IgD-negative memory B cell (primary cell): ENCODE measurements around the gene WWOX. TPM values are rescaled to one million over a fixed set of nuclear protein-coding genes. Genes with fewer than 3 reads are reported as not detected.

Experiments used
- H3K27ac Mint-ChIP-seq, 3 donors: one replicate each; pipeline ENCODE4 v1.8.0; 2020 to 2022; ENCODE audit warnings: mild to moderate bottlenecking in 3 of 3, mixed read lengths in 3 of 3, moderate library complexity in 1 of 3
- H3K27me3 Mint-ChIP-seq: one replicate; pipeline ENCODE4 v1.8.0; 2021; ENCODE audit warnings: mixed read lengths
- H3K36me3 Mint-ChIP-seq: one replicate; pipeline ENCODE4 v1.8.0; 2020; ENCODE audit warnings: mild to moderate bottlenecking, mixed read lengths
- H3K4me1 Mint-ChIP-seq, 3 donors: one replicate each; pipeline ENCODE4 v1.8.0; 2020 to 2022; ENCODE audit warnings: mixed read lengths in 3 of 3, mild to moderate bottlenecking in 1 of 3
- H3K4me3 Mint-ChIP-seq, 4 donors: one replicate each; pipeline ENCODE4 v1.8.0; 2020 to 2022; ENCODE audit warnings: mild to moderate bottlenecking in 4 of 4, mixed read lengths in 4 of 4, moderate library complexity in 3 of 4
- H3K9me3 Mint-ChIP-seq, 3 donors: one replicate each; pipeline ENCODE4 v1.8.0; 2020 to 2021; ENCODE audit warnings: mixed read lengths in 3 of 3, mild to moderate bottlenecking in 1 of 3
- polyA plus RNA-seq: library from polyadenylated mRNA; unstranded; fragments of 300-500 nt; fragmentation: Illumina TruSeq; gene quantifications from one replicate; pipeline ENCODE4 v1.2.3, GENCODE V29; 2021

The WWOX gene
- polyA plus RNA-seq, 1 donor from 2014 or later: 12.2 TPM

DNA sequence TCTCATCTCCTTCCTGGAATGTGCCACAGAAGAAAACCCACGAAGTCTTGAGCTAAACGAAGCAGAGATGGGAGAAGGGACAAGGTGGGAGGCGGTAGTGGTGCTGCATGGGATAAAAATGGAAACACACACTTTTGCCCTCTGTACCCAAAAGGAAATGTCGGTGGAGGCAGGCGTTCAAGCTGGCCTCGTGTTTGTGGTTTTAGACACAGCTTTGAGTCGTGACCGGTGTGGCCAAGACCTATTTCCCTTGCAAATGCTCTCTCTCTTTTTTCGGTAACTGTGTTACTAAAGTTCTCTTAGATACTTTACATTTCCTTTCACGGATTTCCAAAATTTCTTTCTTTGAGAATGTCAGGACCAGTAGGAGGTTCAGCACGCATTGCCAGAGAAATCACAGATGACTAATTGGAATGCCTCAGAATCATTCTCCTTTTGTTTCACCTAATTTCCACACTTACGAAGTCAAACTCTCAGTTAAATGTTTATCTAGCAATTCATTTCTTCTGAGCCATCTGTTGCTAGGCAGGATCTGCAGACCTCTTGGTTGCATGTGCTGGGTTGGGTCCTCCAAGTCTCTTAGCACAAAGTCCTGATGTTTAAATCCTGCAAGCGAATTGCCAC, 1088.8 kb downstream of the WWOX start:
- Mint-ChIP-seq H3K4me1 (peaks cover 0 to 4% (median 1%) of the 10 kb centered on the region in 3 donors), H3K9me3 (peaks cover 4 to 9% (median 6%) of the 10 kb centered on the region in 3 donors), H3K4me3 (no peak overlapping the region), H3K27me3 (peaks cover 6% of the 10 kb centered on the region), H3K36me3 (peaks cover 2% of the 10 kb centered on the region), H3K27ac (no peak overlapping the region)

DNA sequence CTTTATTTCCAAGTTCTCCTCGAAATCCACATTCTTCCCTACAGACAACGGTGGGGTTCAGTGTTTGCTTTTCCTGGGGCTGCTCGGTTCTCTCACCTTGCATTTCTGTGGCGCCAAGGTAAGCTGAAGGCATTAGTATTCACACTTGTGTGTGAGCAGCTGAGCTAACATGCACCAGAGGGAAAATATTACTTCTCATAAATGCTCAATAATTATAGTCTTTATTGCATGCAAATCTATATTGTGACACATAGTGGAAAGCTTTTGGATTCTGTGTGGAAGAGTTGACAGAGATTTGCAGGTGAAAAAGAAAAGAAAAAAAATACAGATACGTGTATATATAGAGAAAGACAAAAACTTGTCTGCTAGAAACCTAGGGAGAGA, 1089.3 kb downstream of the WWOX start:
- Mint-ChIP-seq H3K27me3 (peaks cover 6% of the 10 kb centered on the region), H3K9me3 (peaks cover 4 to 9% (median 6%) of the 10 kb centered on the region in 3 donors), H3K27ac (no peak overlapping the region), H3K36me3 (peaks cover 2% of the 10 kb centered on the region), H3K4me1 (peaks cover 0 to 4% (median 1%) of the 10 kb centered on the region in 3 donors), H3K4me3 (no peak overlapping the region)

- Mint-ChIP-seq H3K27me3 (peaks cover 6% of the 10 kb centered on the region), H3K4me3 (no peak overlapping the region), H3K36me3 (no peaks in the 10 kb centered on the region), H3K27ac (no peak overlapping the region), H3K9me3 (peaks cover 2 to 9% (median 6%) of the 10 kb centered on the region in 3 donors), H3K4me1 (peaks cover under 1 to 4% (median 3%) of the 10 kb centered on the region in 3 donors)
Measured at GRCh38 chr16:79190542-79190941, 1091.1 kb downstream of the WWOX start.

- Mint-ChIP-seq H3K27ac (no peak overlapping the region), H3K4me1 (peaks cover 7 to 9% (median 7%) of the 10 kb centered on the region in 3 donors), H3K4me3 (no peak overlapping the region), H3K9me3 (peaks cover 2 to 9% (median 6%) of the 10 kb centered on the region in 3 donors), H3K36me3 (no peaks in the 10 kb centered on the region), H3K27me3 (peaks cover 5% of the 10 kb centered on the region)
Measured at GRCh38 chr16:79191933-79192332, 1092.5 kb downstream of the WWOX start.

GRCh38 chr16:79192904-79193303, 1093.5 kb downstream of the WWOX start:
- H3K27me3 Mint-ChIP-seq: peaks cover 5% of the 10 kb centered on the region
- peak overlapping the region in 1 of 3 donors; percentile 71 for H3K27ac Mint-ChIP-seq
- H3K36me3 Mint-ChIP-seq: no peaks in the 10 kb centered on the region
- peaks cover 7 to 9% (median 7%) of the 10 kb centered on the region in 3 donors for H3K4me1 Mint-ChIP-seq
- peaks cover 1 to 9% (median 4%) of the 10 kb centered on the region in 3 donors for H3K9me3 Mint-ChIP-seq
- H3K4me3 Mint-ChIP-seq: no peak overlapping the region

GRCh38 chr16:79194291-79194690, 1094.8 kb downstream of the WWOX start:
- no peak overlapping the region for H3K27ac Mint-ChIP-seq
- H3K36me3 Mint-ChIP-seq: no peaks in the 10 kb centered on the region
- H3K4me1 Mint-ChIP-seq: peaks cover 3 to 8% (median 7%) of the 10 kb centered on the region in 3 donors
- H3K27me3 Mint-ChIP-seq: peaks cover 6% of the 10 kb centered on the region
- H3K4me3 Mint-ChIP-seq: no peak overlapping the region
- no peaks in the 10 kb centered on the region for H3K9me3 Mint-ChIP-seq

DNA sequence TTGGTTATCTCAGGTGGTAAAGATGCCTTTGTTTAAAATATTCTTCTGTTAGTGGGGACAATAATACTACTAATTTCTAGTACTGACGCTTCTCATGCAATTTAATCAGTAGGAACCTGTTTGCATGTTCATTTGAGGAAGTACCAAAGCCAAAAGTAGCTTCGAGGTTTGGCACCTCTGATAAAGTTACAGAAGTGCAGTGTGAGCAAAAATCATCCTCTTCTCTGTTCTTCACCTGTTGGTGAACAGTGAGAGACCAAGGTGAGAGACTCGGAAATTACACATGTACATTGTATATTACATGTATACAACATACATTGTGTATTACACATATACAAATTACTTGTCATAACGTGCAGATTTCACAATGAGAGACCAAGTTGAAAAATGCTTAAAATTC, 1096.5 kb downstream of the WWOX start:
- no peaks in the 10 kb centered on the region for H3K36me3 Mint-ChIP-seq
- H3K27ac Mint-ChIP-seq: no peak overlapping the region
- H3K27me3 Mint-ChIP-seq: peaks cover 6% of the 10 kb centered on the region
- H3K9me3 Mint-ChIP-seq: no peaks in the 10 kb centered on the region
- H3K4me1 Mint-ChIP-seq: peaks cover 3 to 8% (median 7%) of the 10 kb centered on the region in 3 donors
- H3K4me3 Mint-ChIP-seq: no peak overlapping the region

DNA sequence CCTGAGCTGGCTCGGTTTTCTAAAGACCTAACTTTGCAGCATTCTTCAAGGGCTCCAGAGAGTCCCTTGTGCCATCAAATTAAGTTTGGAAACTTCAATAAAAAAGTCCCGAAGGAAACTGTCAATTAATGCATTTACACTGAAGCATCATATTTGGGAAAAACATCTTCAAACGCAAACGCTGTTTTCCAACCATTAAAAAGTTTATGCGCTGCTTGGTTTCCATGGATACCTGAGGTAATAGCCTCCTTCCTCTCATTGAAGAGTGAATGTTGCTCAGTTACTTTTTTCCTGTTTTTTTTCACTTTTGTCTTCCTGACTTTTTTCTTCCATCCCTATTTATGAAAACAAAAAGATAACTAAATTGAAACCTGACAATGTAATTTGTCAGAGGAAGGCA, 1102.0 kb downstream of the WWOX start:
- Mint-ChIP-seq H3K4me3 (no peak overlapping the region), H3K9me3 (peaks cover 0 to 2% (median 0%) of the 10 kb centered on the region in 3 donors), H3K36me3 (no peaks in the 10 kb centered on the region), H3K4me1 (peaks cover 0 to 2% (median 0%) of the 10 kb centered on the region in 3 donors), H3K27me3 (peaks cover 2% of the 10 kb centered on the region), H3K27ac (no peak overlapping the region)

GRCh38 chr16:79202977-79203376, 1103.5 kb downstream of the WWOX start:
- no peaks in the 10 kb centered on the region for H3K36me3 Mint-ChIP-seq
- peaks cover 2% of the 10 kb centered on the region for H3K27me3 Mint-ChIP-seq
- H3K9me3 Mint-ChIP-seq: peaks cover 0 to 2% (median 0%) of the 10 kb centered on the region in 3 donors
- H3K4me3 Mint-ChIP-seq: no peak overlapping the region
- no peak overlapping the region for H3K27ac Mint-ChIP-seq
- no peaks in the 10 kb centered on the region for H3K4me1 Mint-ChIP-seq

- Mint-ChIP-seq H3K4me3 (no peak overlapping the region), H3K36me3 (no peaks in the 10 kb centered on the region), H3K4me1 (no peaks in the 10 kb centered on the region), H3K27ac (no peak overlapping the region), H3K9me3 (peaks cover 0 to 2% (median 0%) of the 10 kb centered on the region in 3 donors), H3K27me3 (no peaks in the 10 kb centered on the region)
Measured at GRCh38 chr16:79204486-79204885, 1105.0 kb downstream of the WWOX start.

GRCh38 chr16:79206889-79207288, 1107.4 kb downstream of the WWOX start:
- Mint-ChIP-seq H3K27me3 (no peaks in the 10 kb centered on the region), H3K4me1 (no peaks in the 10 kb centered on the region), H3K27ac (no peak overlapping the region), H3K9me3 (peaks cover 0 to 2% (median 0%) of the 10 kb centered on the region in 3 donors), H3K36me3 (no peaks in the 10 kb centered on the region), H3K4me3 (no peak overlapping the region)

- Mint-ChIP-seq H3K4me3 (no peak overlapping the region), H3K4me1 (no peaks in the 10 kb centered on the region), H3K27me3 (no peaks in the 10 kb centered on the region), H3K36me3 (peaks cover 4% of the 10 kb centered on the region), H3K27ac (no peak overlapping the region), H3K9me3 (peaks cover 0 to 5% (median 0%) of the 10 kb centered on the region in 3 donors)
Measured at GRCh38 chr16:79209308-79209707, 1109.9 kb downstream of the WWOX start.

DNA sequence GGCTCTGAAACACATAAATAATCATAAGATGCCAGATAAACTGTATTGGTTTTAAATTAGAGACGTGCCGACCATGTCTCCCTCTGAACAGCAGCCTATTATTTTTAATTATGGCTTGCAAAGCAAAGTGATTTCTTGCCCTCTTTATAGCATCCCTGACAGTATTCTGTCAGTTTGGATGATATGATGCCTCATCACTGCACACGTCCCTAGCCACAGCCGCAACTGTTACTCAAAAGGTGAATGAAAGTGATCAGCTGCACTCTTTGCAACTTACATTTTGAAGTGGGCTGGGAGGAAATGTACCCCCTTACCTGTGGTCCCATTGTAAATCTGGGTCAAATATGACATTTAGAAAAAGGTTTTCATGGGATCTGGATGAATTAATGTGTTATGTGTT, 1111.2 kb downstream of the WWOX start:
- Mint-ChIP-seq H3K36me3 (peaks cover 4% of the 10 kb centered on the region), H3K9me3 (peaks cover 0 to 5% (median 0%) of the 10 kb centered on the region in 3 donors)

GRCh38 chr16:79211586-79211985, 1112.1 kb downstream of the WWOX start:
- peak overlapping the region in 1 of 4 donors; percentile 42 for H3K4me3 Mint-ChIP-seq
- H3K27me3 Mint-ChIP-seq: no peaks in the 10 kb centered on the region
- no peaks in the 10 kb centered on the region for H3K4me1 Mint-ChIP-seq
- no peak overlapping the region for H3K27ac Mint-ChIP-seq
- H3K9me3 Mint-ChIP-seq: peaks cover 0 to 5% (median 0%) of the 10 kb centered on the region in 3 donors
- H3K36me3 Mint-ChIP-seq: peaks cover 4% of the 10 kb centered on the region

More for the DNA sequence above, 1111.2 kb downstream of the WWOX start:
- Mint-ChIP-seq H3K27me3 (no peaks in the 10 kb centered on the region), H3K27ac (no peak overlapping the region), H3K4me1 (no peaks in the 10 kb centered on the region), H3K4me3 (no peak overlapping the region)

DNA sequence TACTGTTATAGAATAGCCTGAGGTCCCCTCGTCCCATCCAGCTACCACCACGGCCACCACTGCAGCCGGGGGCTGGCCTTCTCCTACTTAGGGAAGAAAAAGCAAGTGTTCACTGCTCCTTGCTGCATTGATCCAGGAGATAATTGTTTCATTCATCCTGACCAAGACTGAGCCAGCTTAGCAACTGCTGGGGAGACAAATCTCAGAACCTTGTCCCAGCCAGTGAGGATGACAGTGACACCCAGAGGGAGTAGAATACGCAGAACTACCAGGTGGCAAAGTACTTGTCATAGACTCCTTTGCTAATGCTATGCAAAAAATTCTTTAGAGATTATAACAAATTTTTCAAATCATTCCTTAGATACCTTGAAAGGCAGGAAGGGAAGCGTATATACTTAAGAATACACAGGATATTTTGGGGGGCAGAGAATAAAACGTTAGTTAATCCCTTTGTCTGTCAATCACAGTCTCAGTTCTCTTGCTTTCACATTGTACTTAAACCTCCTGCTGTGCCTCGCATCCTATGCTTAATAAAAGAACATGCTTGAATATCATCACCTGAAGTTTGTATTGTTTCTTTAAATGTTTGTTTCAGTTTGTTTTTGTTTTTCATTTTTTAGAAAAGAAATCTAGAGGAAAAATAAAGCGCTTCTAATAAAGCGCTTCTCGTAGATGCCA, 1112.8 kb downstream of the WWOX start:
- Mint-ChIP-seq H3K36me3 (peaks cover 4% of the 10 kb centered on the region), H3K27ac (peak overlapping the region in 1 of 3 donors; percentile 8), H3K9me3 (peaks cover 0 to 5% (median 0%) of the 10 kb centered on the region in 3 donors), H3K4me1 (no peaks in the 10 kb centered on the region), H3K27me3 (no peaks in the 10 kb centered on the region), H3K4me3 (no peak overlapping the region)
